NCI-H2171 (cell line): ENCODE data around the gene OSTF1.

ENCODE experiments used
- DNase-seq: peaks from one replicate; lab custom pipeline; 2025; lab: John Stamatoyannopoulos, UW

OSTF1 gene

GRCh38 chr9:75087824-75088645 lies at the start of gene OSTF1, which contains the start of gene NMRK1:
OSTF1 (plus strand) TSS chr9:75088514; CDS start chr9:75088693, 179 bp downstream.
NMRK1 (minus strand) TSS chr9:75088155; CDS start chr9:75083115, 5,040 bp downstream.
- DNase-seq, result peak; percentile 91

GRCh38 chr9:75039009-75039408 lies 49.3 kb upstream of the OSTF1 start:
- no peak for DNase-seq

GRCh38 chr9:75039801-75040200 lies 48.5 kb upstream of the OSTF1 start:
- DNase-seq, result no peak

GRCh38 chr9:75041041-75041440 lies 47.3 kb upstream of the OSTF1 start:
- no peak for DNase-seq

GRCh38 chr9:75046725-75047345 lies 41.5 kb upstream of the OSTF1 start:
- peak; percentile 81 for DNase-seq

- DNase-seq, result no peak
These were observed 40.8 kb upstream of the OSTF1 start for GRCh38 chr9:75047506-75047905.

- DNase-seq, result no peak
These were observed 37.0 kb upstream of the OSTF1 start for GRCh38 chr9:75051285-75051684.

GRCh38 chr9:75053869-75054268 lies 34.4 kb upstream of the OSTF1 start:
- no peak for DNase-seq

GRCh38 chr9:75054368-75055001 lies 33.8 kb upstream of the OSTF1 start:
- no peak for DNase-seq

- no peak for DNase-seq
These were observed 27.1 kb upstream of the OSTF1 start for GRCh38 chr9:75061169-75061568.

- DNase-seq, result peak; percentile 69
These were observed 24.6 kb upstream of the OSTF1 start for GRCh38 chr9:75063556-75064305.

- DNase-seq, result peak; percentile 59
These were observed 23.8 kb upstream of the OSTF1 start for GRCh38 chr9:75064307-75065025.

- no peak for DNase-seq
These were observed 22.8 kb upstream of the OSTF1 start for GRCh38 chr9:75065510-75065909.

- no peak for DNase-seq
These were observed 20.4 kb upstream of the OSTF1 start for GRCh38 chr9:75067894-75068293.

GRCh38 chr9:75069171-75069570 lies 19.1 kb upstream of the OSTF1 start:
- no peak for DNase-seq

- no peak for DNase-seq
These were observed 16.7 kb upstream of the OSTF1 start for GRCh38 chr9:75071530-75072122.

- DNase-seq, result no peak
These were observed 15.4 kb upstream of the OSTF1 start for GRCh38 chr9:75072895-75073294.

GRCh38 chr9:75081632-75082031 lies 6.7 kb upstream of the OSTF1 start:
- no peak for DNase-seq

- DNase-seq, result no peak
These were observed 4.9 kb upstream of the OSTF1 start for GRCh38 chr9:75083188-75083970.

- DNase-seq, result no peak
These were observed 4.1 kb upstream of the OSTF1 start for GRCh38 chr9:75084081-75084672.
